EH (cell line): ENCODE results near the gene ELMO1.

Experiments used
- DNase-seq: peaks from one replicate; pipeline ENCODE4 v3.0.0-alpha.2; 2015; ENCODE audit warnings: low read depth

The ELMO1 gene

GRCh38 chr7:37119296-37119860 is 329.3 kb downstream of the ELMO1 start:
- peak; percentile 27 for DNase-seq

- DNase-seq, result no peak
These were observed 330.7 kb downstream of the ELMO1 start for GRCh38 chr7:37118004-37118403.

DNA sequence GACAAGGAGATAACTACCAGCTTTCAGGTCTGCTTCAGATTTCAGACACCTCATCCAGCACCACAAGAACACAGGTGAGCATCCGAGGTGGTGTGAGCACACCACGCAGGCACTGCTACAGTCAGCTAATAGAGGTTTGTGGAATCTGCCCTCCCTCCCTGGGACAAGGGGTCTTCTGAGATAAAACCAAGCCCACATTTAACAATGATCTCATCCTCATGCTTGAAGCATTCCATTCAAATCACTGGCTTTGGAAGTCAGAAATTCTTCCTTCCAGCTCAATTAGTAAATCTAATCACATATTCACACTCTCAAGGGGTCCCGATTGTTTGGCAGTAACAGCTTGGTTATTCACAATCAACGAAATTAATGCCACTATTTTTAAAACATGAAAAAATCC is 331.4 kb downstream of the ELMO1 start:
- no peak for DNase-seq

- DNase-seq, result no peak
These were observed 332.5 kb downstream of the ELMO1 start for GRCh38 chr7:37116093-37116701.

DNA sequence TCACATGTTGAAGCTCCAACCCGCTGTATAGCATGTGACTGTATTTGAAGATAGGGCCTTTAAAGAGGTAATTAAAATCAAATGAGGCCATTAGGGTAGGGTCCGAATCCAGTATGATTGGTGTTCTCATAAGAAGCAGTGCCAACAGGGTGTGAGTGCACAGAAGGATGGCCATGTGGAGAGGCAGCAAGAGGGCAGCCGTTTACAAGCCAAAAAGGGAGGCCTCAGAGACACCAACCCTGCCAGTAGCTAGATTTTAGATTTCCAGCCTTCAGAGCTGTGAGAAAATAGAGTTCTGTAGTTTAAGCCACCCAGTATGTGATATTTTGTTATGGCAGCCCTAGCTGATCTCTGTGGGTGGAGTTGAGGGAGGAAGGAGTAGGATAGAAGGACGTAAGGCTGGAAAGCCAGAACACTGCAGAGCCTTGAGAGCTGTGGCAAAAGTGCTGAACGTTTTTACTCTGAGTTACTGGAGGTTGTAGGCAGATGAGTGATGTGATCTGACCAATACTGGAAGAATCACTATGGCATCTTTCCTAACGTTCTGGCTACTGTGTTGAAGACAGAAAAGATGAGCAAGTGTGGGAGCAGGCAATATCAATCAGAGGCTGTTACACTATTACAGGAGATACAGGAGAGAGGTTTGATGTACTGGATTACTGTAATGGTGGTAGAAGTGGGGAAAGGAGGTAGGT is 334.9 kb downstream of the ELMO1 start:
- DNase-seq, result no peak

DNA sequence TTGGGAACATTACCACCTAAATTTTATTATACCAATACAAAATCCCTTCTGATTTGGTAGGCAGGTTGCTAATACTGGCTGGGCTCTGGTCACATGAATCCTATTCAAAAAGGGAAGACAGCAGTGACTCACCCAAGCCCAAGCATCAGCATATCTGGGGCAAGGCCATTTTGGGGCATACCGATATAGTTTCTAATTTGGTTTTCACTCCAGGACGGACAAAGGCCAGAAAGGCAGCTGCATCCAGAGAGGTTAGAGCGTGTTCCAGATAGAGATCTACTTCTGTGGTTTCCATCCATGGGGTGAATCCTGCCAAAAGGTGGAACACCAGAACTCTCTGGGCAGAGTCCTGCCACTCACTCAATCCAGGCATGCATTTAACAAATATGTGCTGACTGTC is 335.8 kb downstream of the ELMO1 start:
- DNase-seq, result no peak

- DNase-seq, result no peak
These were observed 336.4 kb downstream of the ELMO1 start for GRCh38 chr7:37112218-37112617.

GRCh38 chr7:37111459-37111858 is 337.2 kb downstream of the ELMO1 start:
- no peak for DNase-seq

DNA sequence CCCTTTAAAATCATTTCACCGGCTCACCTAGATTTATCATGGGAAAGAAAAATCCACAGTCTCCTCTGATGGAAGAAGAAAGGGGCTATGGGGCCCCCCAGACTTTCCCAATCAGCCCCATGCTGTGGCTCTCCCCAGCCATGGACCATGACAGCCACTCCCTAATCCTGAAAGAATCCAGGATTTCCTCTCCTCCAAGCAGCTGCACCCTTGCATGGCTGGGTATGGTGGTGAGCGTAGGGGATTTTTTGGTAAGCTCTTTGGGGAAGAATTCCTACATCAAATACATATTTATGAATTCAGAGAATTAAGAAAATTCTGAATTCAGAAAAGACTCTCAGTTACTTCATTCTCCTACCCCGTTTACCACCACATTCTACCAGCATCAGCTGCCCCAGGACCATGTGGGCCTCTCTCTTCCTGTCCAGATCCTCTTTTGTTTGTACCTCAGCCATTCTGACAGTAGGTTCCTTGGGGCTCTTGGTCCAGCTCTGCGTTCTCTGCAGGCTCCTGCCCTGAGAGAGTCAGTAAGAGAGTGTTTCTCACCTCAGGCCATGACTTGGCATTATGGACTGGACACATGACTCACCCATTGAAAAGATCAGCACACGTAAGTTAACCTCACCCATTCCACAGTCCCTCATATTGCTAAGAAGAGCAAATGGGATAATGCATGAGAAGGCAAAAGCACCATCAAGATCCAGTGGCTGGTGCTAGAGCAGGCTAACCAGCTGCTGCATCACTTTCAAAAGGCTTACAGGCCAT is 337.8 kb downstream of the ELMO1 start:
- no peak for DNase-seq

DNA sequence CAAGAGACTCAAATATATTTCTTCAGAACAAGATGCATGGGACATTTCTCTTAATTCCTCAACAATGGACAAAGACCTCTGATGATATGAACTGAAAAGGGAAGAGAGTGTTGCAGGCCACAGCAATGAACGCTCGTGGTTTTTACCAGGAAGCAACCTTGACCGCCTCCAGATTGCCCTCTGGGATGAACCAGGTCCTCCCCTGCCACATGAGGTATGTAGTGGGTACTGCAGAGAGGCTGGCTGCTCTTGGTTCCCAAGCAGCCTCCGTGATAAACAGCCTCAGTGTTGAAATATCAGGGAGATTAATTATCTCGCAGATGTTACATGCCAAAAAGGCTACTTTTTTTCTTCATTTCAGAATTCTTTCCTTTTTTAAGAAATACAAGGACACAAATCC is 338.8 kb downstream of the ELMO1 start:
- DNase-seq, result no peak

DNA sequence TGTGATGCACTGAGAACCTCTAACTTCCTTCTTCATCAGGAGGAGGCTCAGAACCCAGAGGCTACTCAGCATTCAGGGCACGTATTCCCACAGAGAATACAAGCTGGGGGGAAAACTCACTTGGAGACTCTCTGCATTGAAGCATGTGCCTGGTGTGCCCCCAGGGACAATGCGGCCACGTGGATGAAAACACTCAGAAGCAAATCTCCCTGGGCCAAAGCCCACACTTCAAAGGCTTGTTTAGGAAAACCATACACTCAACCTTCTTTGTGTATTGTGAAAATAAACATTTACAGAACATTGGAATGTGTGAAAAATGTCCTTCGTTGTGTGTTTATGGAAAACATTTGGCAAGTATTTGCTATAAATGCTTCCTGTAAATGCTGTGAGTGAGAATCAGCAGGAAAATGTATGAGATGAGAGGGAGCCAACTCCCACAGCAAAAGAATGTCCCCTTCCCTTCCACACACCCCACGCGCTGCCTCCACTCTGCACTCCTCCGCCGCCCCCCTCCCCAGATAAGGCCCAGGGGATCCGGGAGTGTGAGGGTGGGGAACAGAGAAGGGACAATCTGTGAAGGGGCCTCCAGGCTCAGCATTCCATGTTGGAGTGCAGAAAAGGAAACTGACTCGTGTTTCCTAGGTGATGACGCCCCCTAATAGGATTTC is 339.5 kb downstream of the ELMO1 start:
- no peak for DNase-seq

- no peak for DNase-seq
These were observed 340.0 kb downstream of the ELMO1 start for GRCh38 chr7:37108615-37109014.

- no peak for DNase-seq
These were observed 341.5 kb downstream of the ELMO1 start for GRCh38 chr7:37107047-37107750.

DNA sequence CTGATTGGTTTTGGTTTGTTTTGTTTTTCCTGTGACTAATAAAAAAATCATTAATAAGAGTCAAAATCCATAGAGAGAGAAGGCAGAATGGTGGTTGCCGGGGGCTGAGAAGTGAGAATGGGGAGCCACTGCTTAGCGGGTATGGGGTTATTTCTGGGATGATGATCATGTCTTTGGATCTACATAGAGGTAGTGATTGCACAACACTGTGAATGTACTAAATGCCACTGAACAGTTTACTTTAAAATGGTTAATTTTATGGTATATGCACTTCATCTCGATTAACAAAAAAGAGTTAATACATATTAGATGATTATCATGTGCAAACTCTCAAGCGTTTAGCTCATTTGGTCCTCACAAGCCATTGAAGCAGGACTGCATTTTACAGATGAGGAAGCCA is 342.9 kb downstream of the ELMO1 start:
- DNase-seq, result no peak

DNA sequence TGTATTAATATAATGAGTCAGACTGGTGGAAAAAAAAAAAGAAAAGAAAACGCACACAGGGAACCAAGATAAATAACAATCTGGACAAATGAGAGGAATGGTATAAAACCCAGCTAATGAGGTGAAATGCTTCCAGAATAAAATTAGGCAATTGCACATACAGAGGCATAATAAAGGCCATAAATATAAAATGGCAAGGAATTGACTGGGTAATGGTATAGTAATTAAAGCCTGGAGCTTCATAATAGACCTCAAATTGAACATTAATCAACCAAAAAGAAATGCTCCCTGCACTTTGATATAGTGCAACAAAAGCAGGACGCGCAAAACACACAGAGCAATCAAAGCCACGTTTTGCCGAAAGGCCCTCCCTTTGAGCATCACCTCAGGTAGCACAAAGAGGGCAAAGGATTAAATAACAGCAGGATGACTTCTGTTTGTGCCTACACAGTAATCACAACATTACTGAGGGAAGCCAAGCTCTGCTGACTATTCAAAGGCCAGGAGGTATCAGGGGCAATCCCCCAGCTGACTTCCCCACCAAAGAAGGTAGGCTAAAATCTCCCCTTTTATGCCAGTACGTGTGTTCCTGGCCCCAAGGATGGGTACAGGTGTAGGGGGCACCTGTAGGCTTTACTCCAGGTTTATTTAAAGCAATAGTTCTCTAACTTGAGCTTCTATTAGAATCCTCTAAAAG is 343.7 kb downstream of the ELMO1 start:
- DNase-seq, result no peak

DNA sequence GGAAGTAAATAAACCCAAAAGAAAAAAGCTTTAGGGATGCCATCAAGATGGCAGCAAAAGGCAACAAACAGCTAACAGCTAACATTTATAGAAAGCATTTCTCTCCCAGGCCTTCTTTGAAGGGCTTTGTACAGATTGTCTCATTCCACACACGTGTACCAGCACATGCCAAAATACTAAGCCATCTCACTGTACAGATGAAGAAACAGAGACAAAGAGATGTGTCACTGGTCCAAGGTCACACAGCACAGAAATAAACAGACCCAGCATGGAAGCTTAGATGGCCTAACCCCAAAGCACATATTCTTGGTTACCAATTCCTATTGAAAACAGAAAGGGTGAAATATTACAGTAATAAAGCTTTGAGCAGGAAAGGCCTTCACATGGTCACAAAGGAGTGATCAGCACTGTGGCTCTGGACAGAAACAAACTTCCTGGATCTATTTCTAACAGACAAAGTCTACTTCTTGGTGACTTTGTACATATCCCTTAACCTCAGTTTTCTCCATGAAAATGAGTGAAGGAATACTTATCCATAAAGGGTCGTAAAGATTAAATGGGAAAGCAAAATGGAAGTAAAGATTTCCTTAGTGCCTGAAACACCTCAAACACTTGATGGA is 346.0 kb downstream of the ELMO1 start:
- no peak for DNase-seq

GRCh38 chr7:37100735-37101331 is 347.8 kb downstream of the ELMO1 start:
- no peak for DNase-seq

DNA sequence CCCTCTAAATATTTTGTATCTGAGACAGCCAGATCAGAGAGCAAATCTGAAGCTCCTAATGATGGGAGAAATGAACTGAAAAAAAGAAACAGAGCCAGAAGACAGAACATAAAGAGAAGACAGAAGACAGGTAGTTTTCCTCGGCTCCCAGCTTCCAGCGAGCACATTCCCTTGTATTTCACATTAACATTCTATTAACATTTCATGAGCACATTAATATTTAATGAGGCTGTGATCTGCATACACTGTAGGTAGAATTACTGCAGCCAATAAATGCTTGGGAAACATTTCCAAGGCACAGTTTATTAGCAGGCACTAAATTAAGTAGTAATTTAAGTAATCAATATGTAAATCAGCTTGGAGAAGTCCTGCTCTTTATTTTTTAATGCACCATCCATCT is 349.9 kb downstream of the ELMO1 start:
- DNase-seq, result no peak

DNA sequence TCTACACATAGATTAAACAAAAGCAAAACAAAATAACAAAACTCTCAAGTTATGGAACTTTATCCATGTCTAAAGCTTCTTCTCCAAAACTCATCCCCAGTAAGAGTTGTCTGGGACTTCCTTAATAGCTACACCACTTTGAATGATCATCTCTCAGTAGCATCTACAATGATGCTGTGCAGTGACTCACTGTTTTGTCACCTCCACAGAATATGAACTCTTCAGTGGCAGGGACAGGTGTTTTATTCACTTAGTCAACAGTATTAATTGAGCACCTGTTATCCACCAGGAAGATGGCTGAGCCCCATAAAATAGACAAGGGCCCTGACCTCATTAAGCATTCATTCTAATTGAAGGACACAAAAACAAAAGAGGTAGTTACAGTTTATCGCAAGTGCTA is 350.7 kb downstream of the ELMO1 start:
- DNase-seq, result no peak

- DNase-seq, result no peak
These were observed 351.4 kb downstream of the ELMO1 start for GRCh38 chr7:37097276-37097675.
